Suprapubic skin (tissue), 3 donors: ENCODE data around the gene PDE4D.

ENCODE experiments used
- CTCF ChIP-seq, 2 donors: fragments of 200-600 bp in 1 of 2; fragments of 450-650 bp in 1 of 2; sonication (generic) in 1 of 2; IDR thresholded peaks; one replicate each; pipeline ENCODE4 v1.5.1; 2016 to 2019; ENCODE audit warnings: antibody characterized with exemption in 2 of 2, mild to moderate bottlenecking in 1 of 2, moderate library complexity in 1 of 2
- EP300 ChIP-seq: sonication (generic); formaldehyde crosslinking; IDR thresholded peaks from one replicate; pipeline ENCODE4 v1.6.1; 2017; ENCODE audit warnings: antibody characterized with exemption

- TF ChIP-seq CTCF (IDR thresholded peaks at IDR 0.05) (no peak), EP300 (no peak)
These were observed 966.3 kb downstream of the PDE4D start for GRCh38 chr5:58927181-58927580.
